COLO668 (cell line): ENCODE data around the gene TMA7B.
A peak's percentile ranks its signal among the peaks of the same experiment; 100 is the strongest.

Source experiments
- DNase-seq: peaks from one replicate; lab custom pipeline; 2025; ENCODE audit not compliant: unreplicated experiment; lab: John Stamatoyannopoulos, UW

TMA7B gene

GRCh38 chr22:39959640-39960447 is at the start of gene TMA7B:
TMA7B (plus strand) TSS chr22:39960397; CDS start chr22:39964375, 3,978 bp downstream.
- DNase-seq = peak; percentile 66

GRCh38 chr22:39910876-39911613 is 49.2 kb upstream of the TMA7B start:
- no peak for DNase-seq

- no peak for DNase-seq
Observed at GRCh38 chr22:39913321-39913720, 46.9 kb upstream of the TMA7B start.

GRCh38 chr22:39913886-39914285 is 46.3 kb upstream of the TMA7B start:
- DNase-seq = no peak

GRCh38 chr22:39914584-39914983 is 45.6 kb upstream of the TMA7B start:
- no peak for DNase-seq

- DNase-seq = no peak
Observed at GRCh38 chr22:39915295-39915726, 44.9 kb upstream of the TMA7B start.

GRCh38 chr22:39916496-39916895 is 43.7 kb upstream of the TMA7B start:
- DNase-seq = no peak

- DNase-seq = no peak
Observed at GRCh38 chr22:39917197-39917643, 43.0 kb upstream of the TMA7B start.

- DNase-seq = no peak
Observed at GRCh38 chr22:39917776-39918495, 42.3 kb upstream of the TMA7B start.

- DNase-seq = no peak
Observed at GRCh38 chr22:39920134-39920743, 40.0 kb upstream of the TMA7B start.

GRCh38 chr22:39923696-39924095 is 36.5 kb upstream of the TMA7B start:
- DNase-seq = no peak

GRCh38 chr22:39924286-39924685 is 35.9 kb upstream of the TMA7B start:
- no peak for DNase-seq

- DNase-seq = no peak
Observed at GRCh38 chr22:39925273-39925672, 34.9 kb upstream of the TMA7B start.

GRCh38 chr22:39925909-39926679 is 34.1 kb upstream of the TMA7B start:
- DNase-seq = no peak

GRCh38 chr22:39926753-39927152 is 33.4 kb upstream of the TMA7B start:
- no peak for DNase-seq

- no peak for DNase-seq
Observed at GRCh38 chr22:39927544-39927943, 32.7 kb upstream of the TMA7B start.

GRCh38 chr22:39928536-39929520 is 31.4 kb upstream of the TMA7B start:
- peak; percentile 8 for DNase-seq

GRCh38 chr22:39931251-39931650 is 28.9 kb upstream of the TMA7B start:
- no peak for DNase-seq

GRCh38 chr22:39932166-39932565 is 28.0 kb upstream of the TMA7B start:
- no peak for DNase-seq
